Tibial nerve (tissue), 4 donors: ENCODE results near the gene IFNK.

ENCODE experiments used
- EP300 ChIP-seq, 2 donors: sonication (generic); formaldehyde crosslinking; IDR thresholded peaks; one replicate each; pipeline ENCODE4 v1.6.1; 2017; ENCODE audit warnings: antibody characterized with exemption in 2 of 2, mild to moderate bottlenecking in 1 of 2
- POLR2A ChIP-seq, 2 donors: fragments of 450-650 bp; IDR thresholded peaks; one replicate each; pipeline ENCODE4 v1.6.1; 2017; ENCODE audit warnings: antibody characterized with exemption in 2 of 2, mild to moderate bottlenecking in 2 of 2, moderate library complexity in 2 of 2
- TF ChIP-seq, protein P1 (sequence below), 5 experiments: fragments of 200-600 bp in 3 of 5; fragments of 450-650 bp in 2 of 5; sonication (generic) in 3 of 5; IDR thresholded peaks; one replicate each; pipeline ENCODE4 v1.5.1; 2016 to 2019; ENCODE audit warnings: antibody characterized with exemption in 5 of 5, mild to moderate bottlenecking in 3 of 5, moderate library complexity in 2 of 5

DNA sequence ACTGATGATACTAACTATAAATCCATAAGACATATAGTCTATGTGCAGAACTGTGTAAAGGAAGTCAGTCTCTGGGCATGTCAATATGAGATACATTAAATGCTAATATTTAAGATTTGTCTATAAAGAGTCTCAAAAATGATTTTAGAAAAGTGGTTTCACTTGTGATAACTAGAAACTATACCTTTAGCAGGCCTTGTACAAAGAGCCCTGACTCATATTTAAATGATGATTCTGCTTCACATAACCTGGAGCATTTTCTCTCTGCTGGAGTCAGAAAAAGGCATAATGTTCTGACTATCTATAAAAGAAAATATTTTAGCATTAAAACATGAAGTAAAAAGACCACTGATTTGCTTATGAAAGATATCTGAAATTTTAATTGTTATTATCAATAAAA is 34.2 kb downstream of the IFNK start:
- TF ChIP-seq, protein P1, sequence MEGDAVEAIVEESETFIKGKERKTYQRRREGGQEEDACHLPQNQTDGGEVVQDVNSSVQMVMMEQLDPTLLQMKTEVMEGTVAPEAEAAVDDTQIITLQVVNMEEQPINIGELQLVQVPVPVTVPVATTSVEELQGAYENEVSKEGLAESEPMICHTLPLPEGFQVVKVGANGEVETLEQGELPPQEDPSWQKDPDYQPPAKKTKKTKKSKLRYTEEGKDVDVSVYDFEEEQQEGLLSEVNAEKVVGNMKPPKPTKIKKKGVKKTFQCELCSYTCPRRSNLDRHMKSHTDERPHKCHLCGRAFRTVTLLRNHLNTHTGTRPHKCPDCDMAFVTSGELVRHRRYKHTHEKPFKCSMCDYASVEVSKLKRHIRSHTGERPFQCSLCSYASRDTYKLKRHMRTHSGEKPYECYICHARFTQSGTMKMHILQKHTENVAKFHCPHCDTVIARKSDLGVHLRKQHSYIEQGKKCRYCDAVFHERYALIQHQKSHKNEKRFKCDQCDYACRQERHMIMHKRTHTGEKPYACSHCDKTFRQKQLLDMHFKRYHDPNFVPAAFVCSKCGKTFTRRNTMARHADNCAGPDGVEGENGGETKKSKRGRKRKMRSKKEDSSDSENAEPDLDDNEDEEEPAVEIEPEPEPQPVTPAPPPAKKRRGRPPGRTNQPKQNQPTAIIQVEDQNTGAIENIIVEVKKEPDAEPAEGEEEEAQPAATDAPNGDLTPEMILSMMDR (IDR thresholded peaks at IDR 0.05) = no peak
- no peak for TF ChIP-seq POLR2A (IDR thresholded peaks at IDR 0.05)
- TF ChIP-seq EP300 (IDR thresholded peaks at IDR 0.05) = no peak
